GM06990 (cell line): Measurements from ENCODE around the gene LAGE3.

Experiments used
- DNase-seq: peaks from one replicate; pipeline ENCODE4 v3.0.0-alpha.2; 2011; ENCODE audit not compliant: insufficient read length; ENCODE audit errors: extremely low read depth
- H3K27me3 ChIP-seq: replicated peaks from 2 replicates; pipeline ENCODE4 v1.6.0; 2011; ENCODE audit warnings: low read length; ENCODE audit not compliant: control insufficient read depth, insufficient read depth
- H3K36me3 ChIP-seq: 2 replicates; pipeline ENCODE4 v1.5.1; 2011; ENCODE audit warnings: low read length; ENCODE audit not compliant: control insufficient read depth, insufficient read depth
- H3K4me3 ChIP-seq: replicated peaks from 2 replicates; pipeline ENCODE4 v1.5.1; 2011; ENCODE audit warnings: low read depth, mild to moderate bottlenecking, control low read depth, low read length
- TF ChIP-seq, protein P1 (sequence below): IDR thresholded peaks from 2 replicates; pipeline ENCODE4 v1.5.1; 2011; ENCODE audit warnings: low read length, control low read depth, mild to moderate bottlenecking, inconsistent platforms; ENCODE audit not compliant: insufficient read depth, poor library complexity, severe bottlenecking

The LAGE3 gene

DNA sequence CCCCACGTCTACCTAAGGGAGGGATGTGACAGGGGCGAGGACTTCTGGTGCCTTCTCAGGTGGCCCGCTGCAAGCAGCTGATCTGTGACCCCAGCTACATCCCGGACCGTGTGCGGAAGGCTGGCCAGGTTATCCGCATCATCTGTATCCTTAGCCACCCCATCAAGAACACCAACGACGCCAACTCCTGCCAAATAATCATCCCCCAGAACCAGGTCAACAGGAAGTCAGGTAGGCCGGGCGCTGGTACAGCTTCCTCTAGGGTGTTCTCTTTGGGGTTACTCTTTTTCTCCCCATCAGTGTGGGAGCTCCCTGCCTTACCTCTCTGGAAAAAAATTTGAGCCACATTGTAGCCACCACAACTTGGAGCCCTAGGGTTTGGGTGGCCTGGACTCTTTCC is 37.5 kb downstream of the LAGE3 start:
- H3K27me3 ChIP-seq, result no peaks in the 10 kb centered on the region
- H3K36me3 ChIP-seq, result no peaks in the 10 kb centered on the region; the same call in none of the 2 replicates
- no peak overlapping the region for H3K4me3 ChIP-seq
- TF ChIP-seq, protein P1, sequence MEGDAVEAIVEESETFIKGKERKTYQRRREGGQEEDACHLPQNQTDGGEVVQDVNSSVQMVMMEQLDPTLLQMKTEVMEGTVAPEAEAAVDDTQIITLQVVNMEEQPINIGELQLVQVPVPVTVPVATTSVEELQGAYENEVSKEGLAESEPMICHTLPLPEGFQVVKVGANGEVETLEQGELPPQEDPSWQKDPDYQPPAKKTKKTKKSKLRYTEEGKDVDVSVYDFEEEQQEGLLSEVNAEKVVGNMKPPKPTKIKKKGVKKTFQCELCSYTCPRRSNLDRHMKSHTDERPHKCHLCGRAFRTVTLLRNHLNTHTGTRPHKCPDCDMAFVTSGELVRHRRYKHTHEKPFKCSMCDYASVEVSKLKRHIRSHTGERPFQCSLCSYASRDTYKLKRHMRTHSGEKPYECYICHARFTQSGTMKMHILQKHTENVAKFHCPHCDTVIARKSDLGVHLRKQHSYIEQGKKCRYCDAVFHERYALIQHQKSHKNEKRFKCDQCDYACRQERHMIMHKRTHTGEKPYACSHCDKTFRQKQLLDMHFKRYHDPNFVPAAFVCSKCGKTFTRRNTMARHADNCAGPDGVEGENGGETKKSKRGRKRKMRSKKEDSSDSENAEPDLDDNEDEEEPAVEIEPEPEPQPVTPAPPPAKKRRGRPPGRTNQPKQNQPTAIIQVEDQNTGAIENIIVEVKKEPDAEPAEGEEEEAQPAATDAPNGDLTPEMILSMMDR, result no peak
- no peak for DNase-seq

DNA sequence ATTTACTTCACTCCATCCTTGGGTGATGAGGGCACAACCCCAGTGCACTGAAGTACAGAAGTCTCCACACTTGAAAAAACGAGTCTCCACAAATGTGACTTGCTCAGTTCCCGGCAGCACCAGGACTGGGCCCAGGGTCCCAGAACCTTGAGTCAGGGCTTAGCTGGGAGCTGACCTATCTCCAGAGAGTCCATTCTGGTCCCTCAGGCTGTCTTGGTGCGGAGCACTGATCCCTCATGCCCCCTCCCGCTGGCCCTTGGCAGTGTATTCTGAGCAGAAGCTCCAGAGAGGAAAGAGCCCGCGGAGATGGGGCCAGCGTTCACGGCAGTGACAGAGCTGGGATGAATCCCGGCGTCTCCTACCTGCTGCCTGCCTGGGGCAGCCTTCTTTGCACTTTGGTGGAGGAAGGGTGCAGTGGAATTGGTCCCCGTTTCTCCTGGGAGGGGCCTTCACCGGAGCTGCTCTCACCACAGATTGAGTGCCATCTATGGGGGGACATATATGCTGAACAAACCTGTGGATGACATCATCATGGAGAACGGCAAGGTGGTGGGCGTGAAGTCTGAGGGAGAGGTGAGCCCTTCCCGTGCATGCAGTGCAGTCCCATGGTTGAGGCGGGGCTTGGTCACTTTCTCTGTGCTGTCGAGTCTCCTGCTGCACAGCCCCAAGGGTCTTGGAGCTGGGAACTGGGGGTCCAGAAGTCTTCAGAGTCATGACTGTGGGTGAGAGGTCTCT is 38.3 kb downstream of the LAGE3 start:
- no peak overlapping the region for H3K4me3 ChIP-seq

DNA sequence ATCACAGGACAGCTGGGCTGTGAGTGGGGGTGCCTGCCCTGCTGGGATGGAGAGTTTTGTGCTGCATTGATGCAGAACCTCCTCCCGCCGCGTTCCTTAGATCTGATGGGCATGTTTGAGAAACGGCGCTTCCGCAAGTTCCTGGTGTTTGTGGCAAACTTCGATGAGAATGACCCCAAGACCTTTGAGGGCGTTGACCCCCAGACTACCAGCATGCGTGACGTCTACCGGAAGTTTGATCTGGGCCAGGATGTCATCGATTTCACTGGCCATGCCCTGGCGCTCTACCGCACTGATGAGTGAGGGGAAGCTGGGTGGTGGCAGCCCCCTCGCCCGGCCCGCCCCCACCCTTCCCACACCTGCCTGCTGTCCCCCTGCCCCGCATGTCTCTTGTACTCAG is 39.2 kb downstream of the LAGE3 start:
- no peak overlapping the region for H3K4me3 ChIP-seq
- TF ChIP-seq, protein P1, result no peak
- no peak for DNase-seq
- peaks cover 1% of the 10 kb centered on the region for H3K36me3 ChIP-seq
- H3K27me3 ChIP-seq, result no peaks in the 10 kb centered on the region

More for the DNA sequence above, 38.3 kb downstream of the LAGE3 start:
- TF ChIP-seq, protein P1, result no peak
- H3K27me3 ChIP-seq, result no peaks in the 10 kb centered on the region
- no peak for DNase-seq
- no peaks in the 10 kb centered on the region; the same call in none of the 2 replicates for H3K36me3 ChIP-seq

DNA sequence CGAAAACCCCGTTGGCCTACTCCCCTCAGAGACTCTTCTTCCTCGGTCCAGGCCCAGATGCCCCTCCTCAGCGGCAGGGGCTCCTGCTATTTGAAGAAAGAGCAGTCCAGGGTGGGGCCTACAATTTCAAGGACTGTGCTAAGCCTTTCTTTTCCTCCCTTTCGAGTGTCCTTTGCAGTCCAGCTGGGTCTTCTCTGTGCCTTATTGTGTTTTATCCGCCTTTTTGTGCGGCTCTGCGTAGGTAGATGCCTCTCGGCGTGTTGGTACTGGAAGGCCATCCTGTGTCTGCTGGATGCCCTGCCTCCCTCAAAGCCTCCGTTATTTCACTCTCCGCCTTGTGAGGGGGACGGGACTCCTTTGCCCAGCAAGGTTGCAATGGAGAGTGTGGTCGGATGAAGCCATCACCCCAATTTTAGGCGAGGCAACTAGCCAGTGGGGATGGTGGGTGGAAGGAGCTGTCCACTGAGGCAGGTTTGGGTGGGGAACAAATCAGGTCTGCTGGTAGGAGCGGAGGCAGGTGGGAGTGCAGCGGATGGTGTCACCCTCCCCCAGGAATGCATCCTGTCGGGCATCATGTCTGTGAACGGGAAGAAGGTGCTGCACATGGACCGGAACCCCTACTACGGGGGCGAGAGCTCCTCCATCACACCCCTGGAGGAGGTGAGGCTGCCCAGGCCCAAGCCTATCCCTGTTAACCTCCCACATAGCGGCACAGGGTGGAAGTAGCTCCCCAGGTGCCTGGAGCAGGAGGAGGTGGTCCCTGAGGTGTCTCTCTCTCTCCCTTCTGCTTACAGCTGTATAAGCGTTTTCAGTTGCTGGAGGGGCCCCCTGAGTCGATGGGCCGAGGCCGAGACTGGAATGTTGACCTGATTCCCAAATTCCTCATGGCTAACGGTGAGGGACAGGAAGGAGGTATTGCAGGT is 40.8 kb downstream of the LAGE3 start:
- Histone ChIP-seq H3K4me3 (peak overlapping the region; percentile 81), H3K36me3 (peaks cover 1% of the 10 kb centered on the region), H3K27me3 (no peaks in the 10 kb centered on the region)
- DNase-seq, result no peak
- TF ChIP-seq, protein P1, result no peak

DNA sequence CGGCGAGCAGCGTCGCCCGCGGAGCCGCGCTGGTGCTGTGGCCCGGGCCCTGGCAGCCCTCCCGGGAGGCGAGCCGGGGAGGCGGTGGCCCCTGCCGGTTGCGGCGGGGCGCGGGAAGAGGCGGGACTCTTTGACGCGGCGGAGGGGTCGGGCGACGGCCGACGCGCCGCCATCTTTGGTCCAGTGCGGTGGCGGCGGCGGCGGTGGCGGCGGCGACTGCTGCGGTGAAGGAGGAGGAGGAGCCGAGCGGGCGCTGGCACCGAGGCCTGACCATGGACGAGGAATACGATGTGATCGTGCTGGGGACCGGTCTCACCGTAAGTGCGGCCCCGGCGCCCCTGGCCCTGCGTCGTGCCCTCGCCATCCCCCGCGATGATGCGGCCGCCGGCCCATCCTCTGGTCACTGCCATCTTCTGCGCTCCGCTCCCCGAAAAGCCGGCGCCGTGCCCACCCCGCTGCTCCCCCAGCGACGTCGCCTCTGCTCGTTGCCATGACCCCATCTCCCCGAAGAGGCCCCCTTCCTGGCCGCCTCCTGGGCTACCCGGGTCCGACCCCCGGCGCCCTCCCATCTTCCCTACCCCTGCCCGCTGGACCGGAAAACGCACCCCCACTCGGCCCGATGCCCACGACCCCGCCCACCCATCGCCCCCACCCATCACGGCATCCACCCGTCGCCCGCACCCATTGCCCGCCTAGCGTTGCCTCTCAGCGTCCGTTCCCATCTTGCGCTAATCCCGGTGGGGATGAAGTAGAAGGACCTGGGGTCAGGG is 41.9 kb downstream of the LAGE3 start, which contains the start of gene GDI1:
Gene GDI1, plus strand, starts transcription at position 172 of the 770 bp plus-strand sequence. Its CDS starts 101 bp downstream, at position 273.
- Histone ChIP-seq H3K4me3 (peak within 1 kb of the TSS; percentile 81), H3K36me3 (peaks cover 6% of the 10 kb centered on the region), H3K27me3 (no peaks in the 10 kb centered on the region)
- peak; percentile 75 for DNase-seq
- TF ChIP-seq, protein P1, result no peak
